Measurements from ENCODE around the gene MPRIP.

GRCh38 chr17:17024778-17025300, 17.4 kb upstream of the MPRIP start:
- TF ChIP-seq, protein P1, sequence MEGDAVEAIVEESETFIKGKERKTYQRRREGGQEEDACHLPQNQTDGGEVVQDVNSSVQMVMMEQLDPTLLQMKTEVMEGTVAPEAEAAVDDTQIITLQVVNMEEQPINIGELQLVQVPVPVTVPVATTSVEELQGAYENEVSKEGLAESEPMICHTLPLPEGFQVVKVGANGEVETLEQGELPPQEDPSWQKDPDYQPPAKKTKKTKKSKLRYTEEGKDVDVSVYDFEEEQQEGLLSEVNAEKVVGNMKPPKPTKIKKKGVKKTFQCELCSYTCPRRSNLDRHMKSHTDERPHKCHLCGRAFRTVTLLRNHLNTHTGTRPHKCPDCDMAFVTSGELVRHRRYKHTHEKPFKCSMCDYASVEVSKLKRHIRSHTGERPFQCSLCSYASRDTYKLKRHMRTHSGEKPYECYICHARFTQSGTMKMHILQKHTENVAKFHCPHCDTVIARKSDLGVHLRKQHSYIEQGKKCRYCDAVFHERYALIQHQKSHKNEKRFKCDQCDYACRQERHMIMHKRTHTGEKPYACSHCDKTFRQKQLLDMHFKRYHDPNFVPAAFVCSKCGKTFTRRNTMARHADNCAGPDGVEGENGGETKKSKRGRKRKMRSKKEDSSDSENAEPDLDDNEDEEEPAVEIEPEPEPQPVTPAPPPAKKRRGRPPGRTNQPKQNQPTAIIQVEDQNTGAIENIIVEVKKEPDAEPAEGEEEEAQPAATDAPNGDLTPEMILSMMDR (conservative IDR thresholded peaks at IDR 0.05; ENCODE audit: low read depth, low read length), result no peak
- no peak for TF ChIP-seq EZH2phosphoT487 (IDR thresholded peaks at IDR 0.05; ENCODE audit: borderline replicate concordance, low read length)
- no peak for TF ChIP-seq EZH2 (IDR thresholded peaks at IDR 0.05; ENCODE audit: low read length, unreplicated experiment)
